Raji (cell line): ENCODE data around the gene AP1M2.

Experiments
- POLR2A ChIP-seq: IDR thresholded peaks from 2 replicates; pipeline ENCODE4 v1.6.1; 2011; ENCODE audit warnings: low read depth, low read length, control low read depth; ENCODE audit not compliant: insufficient read depth

Gene AP1M2

DNA sequence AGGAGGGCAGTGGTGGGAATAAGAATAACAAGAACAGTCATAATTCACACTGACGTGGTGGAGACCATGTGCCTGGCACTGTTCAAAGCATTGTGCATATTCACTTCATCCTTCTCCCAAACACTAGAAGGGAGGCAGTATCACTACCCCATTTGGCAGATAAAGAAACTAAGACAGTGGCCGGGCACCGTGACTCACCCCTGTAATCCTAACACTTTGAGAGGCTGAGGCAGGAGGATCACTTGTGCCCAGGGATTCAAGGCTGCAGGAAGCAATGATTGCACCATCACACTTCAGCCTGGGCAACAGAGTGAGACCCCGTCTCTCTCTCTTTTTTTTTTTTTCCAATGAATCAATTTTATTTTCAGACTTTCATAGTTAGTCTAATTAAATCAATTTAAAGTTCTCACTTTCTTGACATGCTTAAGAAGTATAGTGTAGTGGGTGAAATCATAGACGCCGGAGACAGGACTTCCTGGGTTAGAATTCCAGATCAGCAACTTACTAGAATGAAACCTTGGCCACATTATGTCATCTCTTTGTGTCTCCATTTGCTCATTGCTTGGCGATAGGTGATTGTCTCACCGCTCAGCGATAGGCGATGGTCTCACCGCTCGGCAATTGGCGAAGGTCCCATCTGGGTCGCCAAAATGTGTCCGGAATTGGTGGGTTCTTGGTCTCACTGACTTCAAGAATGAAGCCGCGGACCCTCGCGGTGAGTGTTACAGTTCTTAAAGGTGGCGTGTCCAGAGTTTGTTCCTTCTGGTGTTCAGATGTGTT lies 48.7 kb downstream of the AP1M2 start:
- no peak for TF ChIP-seq POLR2A

DNA sequence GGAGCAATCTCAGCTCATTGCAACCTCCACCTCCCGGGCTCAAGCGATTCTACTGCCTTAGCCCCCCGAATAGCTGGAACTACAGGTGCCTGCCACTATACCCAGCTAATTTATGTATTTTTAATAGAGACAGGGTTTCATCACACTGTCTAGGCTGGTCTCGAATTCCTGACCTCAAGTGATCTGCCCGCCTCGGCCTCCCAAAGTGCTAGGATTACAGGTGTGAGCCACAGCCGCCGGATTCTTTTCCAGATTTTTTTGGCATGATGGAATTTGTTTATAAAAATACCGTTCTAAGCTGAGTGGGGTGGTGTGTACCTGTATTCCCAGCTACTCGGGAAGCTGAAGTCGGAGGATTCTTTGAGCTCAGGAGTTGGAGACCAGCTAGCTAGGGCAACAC lies 49.4 kb downstream of the AP1M2 start:
- TF ChIP-seq POLR2A, result no peak

DNA sequence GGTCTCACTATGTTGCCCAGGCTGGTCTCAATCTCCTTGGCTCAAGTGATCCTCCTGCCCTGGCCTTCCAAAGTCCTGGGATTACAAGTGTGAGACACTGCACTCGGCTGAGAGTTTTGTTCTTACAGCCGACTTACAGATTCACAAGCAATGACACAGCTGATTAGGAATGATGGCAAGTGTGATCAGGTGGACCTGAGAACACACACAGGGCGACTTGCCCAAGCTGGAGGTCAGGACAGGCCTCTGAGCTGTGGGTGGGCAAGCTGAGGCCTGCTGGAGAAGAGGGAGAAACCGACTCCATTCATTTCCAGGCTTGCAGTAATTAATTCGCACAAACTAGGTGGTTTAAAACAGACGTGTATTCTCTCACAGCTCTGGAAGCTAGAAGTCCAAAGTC lies 51.5 kb downstream of the AP1M2 start:
- no peak for TF ChIP-seq POLR2A

DNA sequence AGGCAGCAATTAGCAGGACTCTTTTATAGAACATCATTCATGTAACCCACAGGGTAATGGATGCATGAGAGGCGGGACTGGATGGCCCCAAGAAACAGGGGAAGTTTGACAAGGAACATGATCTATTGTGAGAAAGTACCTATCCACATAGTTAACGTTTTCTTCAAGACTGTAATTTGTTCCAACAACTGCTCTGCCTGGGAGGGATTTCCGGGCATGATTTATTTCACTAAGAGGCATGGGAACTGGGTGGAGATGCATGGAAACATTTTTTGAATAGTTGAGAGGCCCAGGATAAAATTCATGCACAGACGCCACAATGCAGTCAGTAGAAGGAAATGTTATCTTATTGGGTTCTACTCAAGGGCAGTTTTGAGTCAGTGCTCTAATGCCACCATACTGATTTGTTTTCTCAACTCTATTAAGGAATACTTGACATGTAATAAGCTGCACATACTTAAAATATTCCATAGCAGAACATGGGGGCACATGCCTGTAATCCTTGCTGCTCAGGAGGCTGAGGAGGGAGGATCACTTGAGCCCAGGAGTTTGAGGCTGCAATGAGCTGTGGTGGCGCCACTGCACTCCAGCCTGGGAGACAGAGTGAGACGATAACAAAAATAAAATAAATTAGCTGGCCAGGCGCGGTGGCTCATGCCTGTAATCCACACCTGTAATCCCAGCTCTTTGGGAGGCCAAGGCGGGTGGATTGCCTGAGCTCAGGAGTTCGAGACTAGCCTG lies 53.3 kb downstream of the AP1M2 start:
- TF ChIP-seq POLR2A, result no peak

DNA sequence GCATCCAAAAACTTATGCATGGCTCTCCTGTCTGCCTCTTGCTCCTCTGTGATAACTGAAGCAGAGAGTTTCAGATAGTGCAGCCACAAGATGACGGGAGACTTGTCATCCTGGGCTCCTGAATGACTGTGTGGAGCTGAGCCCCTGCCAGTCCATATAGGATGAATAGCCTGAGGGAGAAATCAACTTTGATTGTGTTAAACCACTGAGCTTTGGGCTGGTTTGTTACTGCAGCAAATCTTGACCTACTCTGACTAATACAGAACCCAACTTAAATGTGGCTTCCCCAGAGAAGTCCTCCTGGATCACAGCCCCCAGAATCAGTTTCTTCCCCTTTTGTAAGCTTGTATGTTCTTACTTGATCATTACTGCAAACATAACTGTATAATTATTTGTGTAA lies 54.7 kb downstream of the AP1M2 start:
- no peak for TF ChIP-seq POLR2A

DNA sequence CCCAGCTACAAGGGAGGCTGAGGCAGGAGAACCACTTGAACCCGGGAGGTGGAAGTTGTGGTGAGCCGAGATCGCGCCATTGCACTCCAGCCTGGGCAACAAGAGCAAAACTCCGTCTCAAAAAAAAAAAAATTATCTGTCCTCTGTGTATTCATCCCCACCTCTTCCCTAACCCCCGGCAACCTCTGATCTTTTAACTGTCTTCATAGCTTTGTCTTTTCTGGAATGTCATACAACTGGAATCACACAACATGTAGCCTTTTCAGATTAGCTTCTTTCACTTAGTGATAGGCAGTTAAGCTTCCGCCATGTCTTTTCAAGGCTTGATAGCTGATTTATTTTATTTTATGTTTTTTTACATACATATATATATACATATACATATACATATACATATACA lies 61.5 kb downstream of the AP1M2 start:
- no peak for TF ChIP-seq POLR2A

DNA sequence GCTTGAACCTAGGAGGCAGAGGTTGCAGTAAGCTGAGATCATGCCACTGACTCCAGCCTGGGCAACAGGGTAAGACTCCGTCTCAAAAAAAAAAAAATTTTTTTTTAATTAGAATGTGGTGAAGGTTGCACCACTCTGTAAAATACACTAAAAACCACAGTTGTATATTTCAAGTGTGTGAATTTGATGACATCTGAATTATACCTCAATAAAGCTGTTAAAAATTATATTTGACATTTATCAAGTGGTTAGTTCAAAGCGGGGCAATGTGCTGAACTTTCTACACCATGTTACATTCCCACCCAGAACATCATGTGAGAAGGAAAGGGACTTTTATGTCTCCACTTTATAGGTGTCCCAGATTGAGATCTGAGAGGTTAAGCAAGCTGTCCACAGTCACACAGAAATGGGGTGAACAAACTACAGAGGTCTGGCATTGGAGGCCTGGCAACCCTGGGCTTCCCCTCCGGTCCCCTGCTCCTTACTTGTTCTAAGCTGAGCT lies 63.9 kb downstream of the AP1M2 start:
- TF ChIP-seq POLR2A, result no peak
